Gastrocnemius medialis (tissue), 4 donors: Measurements from ENCODE around the gene MICALL2.

Source experiments
- CTCF ChIP-seq, 5 experiments: fragments of 450-650 bp in 3 of 5; fragments of 200-600 bp in 2 of 5; sonication (generic) in 2 of 5; IDR thresholded peaks in 4 of 5; conservative IDR thresholded peaks in 1 of 5; 1 replicate in 4 of 5; 2 replicates in 1 of 5; pipeline ENCODE4 v1.5.1; 2016 to 2019; ENCODE audit warnings: antibody characterized with exemption in 5 of 5, mild to moderate bottlenecking in 3 of 5, moderate library complexity in 3 of 5
- POLR2A ChIP-seq, 2 donors: fragments of 450-650 bp; IDR thresholded peaks; one replicate each; pipeline ENCODE4 v1.6.1; 2017; ENCODE audit warnings: antibody characterized with exemption in 2 of 2, mild to moderate bottlenecking in 2 of 2, moderate library complexity in 2 of 2

GRCh38 chr7:1459512-1459892 lies 232 bp upstream of the MICALL2 start:
- TF ChIP-seq CTCF (IDR thresholded peaks at IDR 0.05 in 4 of 5, conservative IDR thresholded peaks at IDR 0.05 in 1 of 5), result no peak
- TF ChIP-seq POLR2A (IDR thresholded peaks at IDR 0.05), result no peak
